Ascending aorta (tissue), 2 donors: ENCODE measurements around the gene CYB5R3. TPM values are rescaled to one million over a fixed set of nuclear protein-coding genes. Genes with fewer than 3 reads are reported as not detected.
"Not testable (repeated sequence)": the region's sequence is repeated elsewhere in the genome, so short reads cannot be mapped to it uniquely, and the experiment has no call there.

Experiments used
- DNase-seq, 2 donors: peaks; one replicate each; pipeline ENCODE4 v3.0.0-alpha.2; 2019; ENCODE audit warnings: low spot score in 2 of 2
- H3K27ac ChIP-seq, 2 donors: fragments of 200-600 bp; sonication (generic); one replicate each; pipeline ENCODE4 v1.5.1; 2016 to 2017; ENCODE audit warnings: mild to moderate bottlenecking in 1 of 2
- H3K27me3 ChIP-seq: fragments of 200-600 bp; sonication (generic); one replicate; pipeline ENCODE4 v1.5.1; 2017
- H3K36me3 ChIP-seq, 2 donors: fragments of 200-600 bp; sonication (generic); one replicate each; pipeline ENCODE4 v1.5.1; 2016
- H3K4me1 ChIP-seq, 2 donors: fragments of 200-600 bp; sonication (generic); one replicate each; pipeline ENCODE4 v1.5.1; 2016 to 2017; ENCODE audit warnings: mild to moderate bottlenecking in 1 of 2
- H3K4me3 ChIP-seq, 2 donors: fragments of 200-600 bp; sonication (generic); one replicate each; pipeline ENCODE4 v1.5.1; 2016 to 2017; ENCODE audit warnings: mild to moderate bottlenecking in 1 of 2
- H3K9me3 ChIP-seq, 2 donors: fragments of 200-600 bp; sonication (generic); one replicate each; pipeline ENCODE4 v1.5.1; 2016
- intact Hi-C: fragments of 100-400 bp; cut with DNase I; formaldehyde crosslinking; loops from one replicate; pipeline ENCODE4 v1.15.1; 2023
- total RNA-seq: library from RNA; depleted of rRNA; stranded (reverse); fragments of >200 nt; gene quantifications from one replicate; pipeline ENCODE4 v1.1.0, GENCODE V29; 2016

The CYB5R3 gene
- total RNA-seq, 1 donor from 2014 or later, result 455 TPM

DNA sequence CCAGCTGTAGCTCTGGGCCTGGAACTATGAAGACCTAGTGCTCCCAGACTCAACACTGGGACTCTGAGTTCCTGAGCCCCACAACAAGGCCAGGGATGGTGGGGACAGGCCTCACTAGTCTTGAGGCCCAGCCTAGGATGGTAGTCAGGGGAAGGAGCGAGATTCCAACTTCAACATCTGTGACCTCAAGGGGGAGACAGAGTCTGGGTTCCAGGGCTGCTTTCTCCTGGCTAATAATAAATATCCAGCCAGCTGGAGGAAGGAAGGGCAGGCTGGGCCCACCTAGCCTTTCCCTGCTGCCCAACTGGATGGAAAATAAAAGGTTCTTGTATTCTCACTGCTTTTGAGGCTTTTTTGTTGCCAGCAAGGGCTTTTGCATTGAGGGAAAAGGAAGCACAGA, 75.1 kb downstream of the CYB5R3 start:
- peaks cover 10 to 18% of the 10 kb centered on the region in 2 donors for H3K36me3 ChIP-seq
- DNase-seq, H3K27ac ChIP-seq, H3K4me1 ChIP-seq, H3K27me3 ChIP-seq, H3K4me3 ChIP-seq, intact Hi-C loops, H3K9me3 ChIP-seq: not testable (repeated sequence)

GRCh38 chr22:42571068-42571467, 78.1 kb downstream of the CYB5R3 start:
- H3K9me3 ChIP-seq, H3K27me3 ChIP-seq, H3K27ac ChIP-seq, DNase-seq, H3K36me3 ChIP-seq, intact Hi-C loops, H3K4me3 ChIP-seq, H3K4me1 ChIP-seq: not testable (repeated sequence)

DNA sequence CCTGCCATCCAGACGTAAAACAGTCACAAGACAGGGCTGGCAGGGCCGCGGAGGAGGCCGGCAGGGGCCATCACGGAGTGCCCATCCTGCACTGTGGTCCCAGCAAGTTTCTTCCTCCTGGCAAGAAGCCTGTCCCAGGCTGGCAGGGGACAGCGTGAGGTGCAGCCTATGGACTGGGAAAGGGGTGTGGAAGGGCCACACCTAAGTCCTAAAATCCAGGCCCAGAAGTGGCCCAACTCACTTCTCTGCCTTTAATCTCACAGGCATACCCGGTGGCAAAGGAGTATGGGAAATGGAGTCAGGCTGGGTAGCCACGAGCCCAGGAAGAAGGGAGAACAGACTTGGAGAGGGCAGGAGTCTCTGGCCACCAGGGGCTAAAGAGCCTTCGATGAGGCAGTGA, 78.6 kb downstream of the CYB5R3 start:
- H3K4me1 ChIP-seq, H3K27ac ChIP-seq, H3K36me3 ChIP-seq, H3K9me3 ChIP-seq, H3K27me3 ChIP-seq, DNase-seq, H3K4me3 ChIP-seq, intact Hi-C loops: not testable (repeated sequence)

- H3K4me1 ChIP-seq, H3K36me3 ChIP-seq, DNase-seq, H3K27me3 ChIP-seq, H3K27ac ChIP-seq, H3K9me3 ChIP-seq, H3K4me3 ChIP-seq, intact Hi-C loops: not testable (repeated sequence)
These were observed 81.2 kb downstream of the CYB5R3 start for GRCh38 chr22:42567950-42568349.

Other genes with a start within 250 kb of the CYB5R3 start
- 1.5 TPM for gene NFAM1, start 217.0 kb downstream of the CYB5R3 start, total RNA-seq
- gene RRP7A, start 129.6 kb downstream of the CYB5R3 start, total RNA-seq, result 50.0 TPM
- gene SERHL2, start 95.4 kb downstream of the CYB5R3 start, total RNA-seq, result 3.1 TPM
- gene POLDIP3, start 34.5 kb downstream of the CYB5R3 start, total RNA-seq, result 22.9 TPM
- not detected for gene ATP5MGL, start 8.8 kb downstream of the CYB5R3 start, total RNA-seq
- gene A4GALT, start 71.5 kb upstream of the CYB5R3 start, total RNA-seq, result 85.1 TPM
- gene ARFGAP3, start 207.9 kb upstream of the CYB5R3 start, total RNA-seq, result 21.6 TPM